ENCODE results near the gene CNPY1. TPM values are rescaled to one million over a fixed set of nuclear protein-coding genes. Genes with fewer than 3 reads are reported as not detected.

CNPY1 gene
- total and polyA plus RNA-seq, 2 of the 8 experiments (the other 6 are each of a cell fraction or from before 2014, with no cell fraction given): not detected

- H3K27ac ChIP-seq (ENCODE audit: low read depth, low read length): no peak overlapping the region
- H3K23me2 ChIP-seq (ENCODE audit: low read depth, low read length): no peaks in the 10 kb centered on the region
- H3K18ac ChIP-seq (ENCODE audit: extremely low read depth, low read length): no peak overlapping the region
- ChIA-PET POLR2A (ENCODE audit: partially characterized antibody) (no interaction called here), CTCF (ENCODE audit: partially characterized antibody) (interaction anchor here (0.7 to 8.1 kb wide), 17 partner anchors 8 to 225 kb away, joined by 3 to 52 read pairs (median 3); no protein-coding TSS in a partner anchor)
- no peak overlapping the region for H3K56ac ChIP-seq (replicated peaks; ENCODE audit: insufficient read length, low read depth, low read length)
- WGBS, 2 experiments (ENCODE audit: extremely low coverage in 1 of 2, insufficient coverage in 1 of 2, insufficient read length in 1 of 2, insufficient replicate concordance in 2 of 2, low coverage in 1 of 2, low lambda C conversion rate in 2 of 2, missing lambda C conversion rate in 1 of 2): 92% methylated on average over 9 of the region's 9 CpGs; no CpG with 5 or more reads in 1 of the 2 experiments
- no peaks in the 10 kb centered on the region for H3K9me3 ChIP-seq (ENCODE audit: insufficient read depth in 2 of 2, low read depth in 1 of 2, low read length in 1 of 2)
- no peak overlapping the region for H2AK5ac ChIP-seq (ENCODE audit: low read depth, low read length)
- no peak overlapping the region for H3K4me2 ChIP-seq (ENCODE audit: insufficient read depth in 1 of 2, low read depth in 2 of 2, low read length in 2 of 2)
- no peak overlapping the region for H2BK5ac ChIP-seq (ENCODE audit: low read depth, low read length)
- no peak overlapping the region for H4K91ac ChIP-seq (replicated peaks; ENCODE audit: insufficient read length, low read length)
- H3K36me3 ChIP-seq (ENCODE audit: control insufficient read depth in 2 of 4, insufficient read depth in 4 of 4, low read length in 3 of 4): no peaks in the 10 kb centered on the region
- H3K79me1 ChIP-seq (ENCODE audit: low read depth, low read length): no peaks in the 10 kb centered on the region
- no peak overlapping the region for H2BK12ac ChIP-seq (ENCODE audit: low read depth, low read length)
- DNase-seq (ENCODE audit: low read depth in 1 of 2, low spot score in 2 of 2) (no peak), FAIRE-seq (no peak)
- no peak overlapping the region for H3K4ac ChIP-seq (replicated peaks; ENCODE audit: insufficient read length, low read depth, low read length)
- H4K5ac ChIP-seq (ENCODE audit: insufficient read length, low read depth, low read length): no peak overlapping the region
- no peaks in the 10 kb centered on the region for H4K20me1 ChIP-seq (replicated peaks in 1 of 2; ENCODE audit: control insufficient read depth in 1 of 2, insufficient read depth in 2 of 2, low read length in 2 of 2)
- H2BK15ac ChIP-seq (ENCODE audit: low read length): no peak overlapping the region
- H3K4me1 ChIP-seq (replicated peaks in 1 of 4; ENCODE audit: control insufficient read depth in 3 of 4, insufficient read depth in 4 of 4, low read length in 3 of 4): 0 out of 7 replicates have a peak, but pooled peaks cover 0 to 2% (median 0%) of the 10 kb centered on the region in 4 experiments
- no peak overlapping the region for H3K14ac ChIP-seq (ENCODE audit: insufficient read length)
- H4K8ac ChIP-seq (ENCODE audit: extremely low read depth, insufficient read depth, low read length): no peak overlapping the region
- H3K9ac ChIP-seq (replicated peaks in 1 of 4; ENCODE audit: extremely low read depth in 1 of 4, low read depth in 3 of 4, low read length in 3 of 4): no peak overlapping the region
- no peak overlapping the region for H2BK120ac ChIP-seq (replicated peaks; ENCODE audit: low read depth, low read length)
- H2BK20ac ChIP-seq (ENCODE audit: low read length): no peak overlapping the region
- peaks cover 0 to 9% (median under 1%) of the 10 kb centered on the region in 4 experiments; a peak in 2 of 7 replicates for H3K27me3 ChIP-seq (replicated peaks in 1 of 4; ENCODE audit: control insufficient read depth in 3 of 4, extremely low read depth in 1 of 4, insufficient read depth in 3 of 4, low read length in 3 of 4)
- no peak overlapping the region for H3K23ac ChIP-seq (ENCODE audit: insufficient read length)
- H3K79me2 ChIP-seq (ENCODE audit: control insufficient read depth in 1 of 2, insufficient read depth in 2 of 2, low read length in 2 of 2): no peaks in the 10 kb centered on the region
- no peak overlapping the region for H3K4me3 ChIP-seq (ENCODE audit: extremely low read depth in 1 of 4, insufficient read depth in 2 of 4, low read depth in 3 of 4, low read length in 4 of 4)
- H2AFZ ChIP-seq (ENCODE audit: low read length): no peak overlapping the region
- TF ChIP-seq YY1 (IDR thresholded peaks at IDR 0.05; ENCODE audit: low read depth, low read length) (no peak), GTF2F1 (IDR thresholded peaks at IDR 0.05; ENCODE audit: borderline replicate concordance, low read depth, low read length) (no peak), TCF12 (IDR thresholded peaks at IDR 0.05; ENCODE audit: low read depth, low read length) (no peak), SIN3A (conservative IDR thresholded peaks at IDR 0.05 in 1 of 2, IDR thresholded peaks at IDR 0.05 in 1 of 2; ENCODE audit: low read depth in 1 of 2, low read length in 2 of 2) (no peak), SUZ12 (IDR thresholded peaks at IDR 0.05; ENCODE audit: low read length) (no peak), CHD2 (IDR thresholded peaks at IDR 0.05; ENCODE audit: low read length) (no peak), RNF2 (IDR thresholded peaks at IDR 0.05; ENCODE audit: borderline replicate concordance, low read depth, low read length, missing control alignments, poor library complexity, severe bottlenecking) (no peak), RXRA (IDR thresholded peaks at IDR 0.05; ENCODE audit: insufficient read depth, low read depth, low read length) (no peak), ASH2L (IDR thresholded peaks at IDR 0.05; ENCODE audit: low read length) (no peak), ATF3 (IDR thresholded peaks at IDR 0.05; ENCODE audit: insufficient read depth, low read depth, low read length) (no peak), SIX5 (IDR thresholded peaks at IDR 0.05; ENCODE audit: low read depth, low read length) (no peak), EGR1 (IDR thresholded peaks at IDR 0.05; ENCODE audit: borderline replicate concordance, low read depth, low read length) (no peak), JUN (IDR thresholded peaks at IDR 0.05; ENCODE audit: low read depth, low read length) (no peak)
These were observed 2.4 kb downstream of the CNPY1 start for GRCh38 chr7:155543926-155544325.

All from H1 (cell line).